Fibroblast of pulmonary artery (primary cell): ENCODE data around the gene RTN4RL2.

ENCODE experiments used
- DNase-seq: peaks from one replicate; pipeline ENCODE4 v3.0.0-alpha.2; 2010; ENCODE audit warnings: low read depth
- H3K4me3 ChIP-seq: replicated peaks from 2 replicates; pipeline ENCODE4 v1.5.1; 2011; ENCODE audit warnings: low read depth, mild to moderate bottlenecking, control low read depth, low read length, moderate library complexity
- CTCF ChIP-seq: IDR thresholded peaks from 2 replicates; pipeline ENCODE4 v1.5.1; 2011; ENCODE audit warnings: mild to moderate bottlenecking, control low read depth, low read length, inconsistent platforms; ENCODE audit errors: missing control alignments

Gene RTN4RL2

GRCh38 chr11:57500926-57501325, 40.6 kb downstream of the RTN4RL2 start:
- no peak for DNase-seq
- no peak for TF ChIP-seq CTCF
- no peak overlapping the region for H3K4me3 ChIP-seq

GRCh38 chr11:57501953-57502352, 41.6 kb downstream of the RTN4RL2 start:
- TF ChIP-seq CTCF = no peak
- H3K4me3 ChIP-seq = no peak overlapping the region
- peak; percentile 18 for DNase-seq

DNA sequence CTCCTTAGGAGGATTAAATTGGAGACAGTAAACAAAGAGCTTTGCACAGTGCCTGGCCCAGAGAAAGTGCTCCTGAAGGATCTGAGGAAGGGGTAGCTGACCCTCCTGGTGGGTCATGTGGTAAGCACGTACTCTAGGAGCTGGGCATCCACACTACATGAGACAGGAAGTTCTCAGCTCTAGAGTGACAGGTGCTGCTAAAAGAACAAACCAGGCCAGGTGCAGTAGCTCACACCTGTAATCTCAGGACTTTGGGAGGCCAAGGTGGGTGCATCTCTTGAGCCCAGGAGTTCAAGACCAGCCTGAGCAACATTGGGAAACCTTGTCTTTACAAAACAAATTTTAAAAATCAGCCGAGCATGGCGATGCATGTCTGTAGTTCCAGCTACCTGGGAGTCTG, 42.0 kb downstream of the RTN4RL2 start:
- DNase-seq = no peak
- no peak for TF ChIP-seq CTCF
- H3K4me3 ChIP-seq = no peak overlapping the region

- TF ChIP-seq CTCF = no peak
Observed at GRCh38 chr11:57502870-57503269, 42.5 kb downstream of the RTN4RL2 start.

DNA sequence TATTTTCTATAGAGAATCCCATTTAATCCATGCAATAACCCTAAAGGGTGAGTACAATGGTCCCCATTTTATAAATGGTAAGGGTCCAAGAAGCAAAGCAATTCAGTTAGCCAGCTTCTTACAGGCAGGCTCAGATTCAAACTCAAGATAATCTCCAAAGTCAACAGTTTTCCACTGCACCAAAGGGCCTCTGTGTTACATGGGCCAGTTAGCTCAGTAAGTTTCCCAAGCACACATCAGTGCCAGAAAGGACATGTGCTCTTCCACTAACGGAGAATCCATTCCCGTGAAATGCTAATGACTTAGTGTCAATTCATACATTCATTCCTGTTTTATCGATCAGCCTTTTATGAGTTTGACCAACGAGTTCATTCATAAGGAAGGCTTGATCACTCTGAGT, 44.2 kb downstream of the RTN4RL2 start:
- H3K4me3 ChIP-seq = no peak overlapping the region
- TF ChIP-seq CTCF = no peak
- DNase-seq = no peak

More at GRCh38 chr11:57502870-57503269, 42.5 kb downstream of the RTN4RL2 start:
- no peak overlapping the region for H3K4me3 ChIP-seq
- DNase-seq = no peak

DNA sequence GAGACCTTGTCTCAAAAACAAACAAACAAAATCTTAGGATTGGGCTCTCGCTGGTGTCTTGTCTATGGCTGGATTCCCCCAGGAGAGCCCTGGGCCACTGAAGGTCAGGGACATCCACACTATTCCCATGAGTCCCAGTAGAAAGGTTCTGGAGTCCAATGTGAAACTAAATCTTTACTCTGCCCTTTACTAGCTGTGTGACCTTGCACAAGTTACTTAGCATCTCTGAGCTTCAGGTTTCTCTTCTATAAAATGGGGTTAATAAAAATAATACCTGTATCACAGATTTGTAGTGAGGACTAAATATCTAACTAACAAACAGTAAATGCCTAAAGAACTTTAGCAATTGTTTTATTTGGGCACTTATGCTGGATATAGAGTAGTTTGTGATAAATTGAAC, 46.2 kb downstream of the RTN4RL2 start:
- TF ChIP-seq CTCF = no peak
- no peak overlapping the region for H3K4me3 ChIP-seq
- DNase-seq = no peak

- H3K4me3 ChIP-seq = no peak overlapping the region
- TF ChIP-seq CTCF = no peak
- no peak for DNase-seq
Observed at GRCh38 chr11:57508341-57509170, 48.2 kb downstream of the RTN4RL2 start.
